ENCODE data around the gene ZBTB43.
A peak's percentile ranks its signal among the peaks of the same experiment; 100 is the strongest.
"Not testable (repeated sequence)": the region's sequence is repeated elsewhere in the genome, so short reads cannot be mapped to it uniquely, and the experiment has no call there.

Gene ZBTB43, protein sequence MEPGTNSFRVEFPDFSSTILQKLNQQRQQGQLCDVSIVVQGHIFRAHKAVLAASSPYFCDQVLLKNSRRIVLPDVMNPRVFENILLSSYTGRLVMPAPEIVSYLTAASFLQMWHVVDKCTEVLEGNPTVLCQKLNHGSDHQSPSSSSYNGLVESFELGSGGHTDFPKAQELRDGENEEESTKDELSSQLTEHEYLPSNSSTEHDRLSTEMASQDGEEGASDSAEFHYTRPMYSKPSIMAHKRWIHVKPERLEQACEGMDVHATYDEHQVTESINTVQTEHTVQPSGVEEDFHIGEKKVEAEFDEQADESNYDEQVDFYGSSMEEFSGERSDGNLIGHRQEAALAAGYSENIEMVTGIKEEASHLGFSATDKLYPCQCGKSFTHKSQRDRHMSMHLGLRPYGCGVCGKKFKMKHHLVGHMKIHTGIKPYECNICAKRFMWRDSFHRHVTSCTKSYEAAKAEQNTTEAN

DNA sequence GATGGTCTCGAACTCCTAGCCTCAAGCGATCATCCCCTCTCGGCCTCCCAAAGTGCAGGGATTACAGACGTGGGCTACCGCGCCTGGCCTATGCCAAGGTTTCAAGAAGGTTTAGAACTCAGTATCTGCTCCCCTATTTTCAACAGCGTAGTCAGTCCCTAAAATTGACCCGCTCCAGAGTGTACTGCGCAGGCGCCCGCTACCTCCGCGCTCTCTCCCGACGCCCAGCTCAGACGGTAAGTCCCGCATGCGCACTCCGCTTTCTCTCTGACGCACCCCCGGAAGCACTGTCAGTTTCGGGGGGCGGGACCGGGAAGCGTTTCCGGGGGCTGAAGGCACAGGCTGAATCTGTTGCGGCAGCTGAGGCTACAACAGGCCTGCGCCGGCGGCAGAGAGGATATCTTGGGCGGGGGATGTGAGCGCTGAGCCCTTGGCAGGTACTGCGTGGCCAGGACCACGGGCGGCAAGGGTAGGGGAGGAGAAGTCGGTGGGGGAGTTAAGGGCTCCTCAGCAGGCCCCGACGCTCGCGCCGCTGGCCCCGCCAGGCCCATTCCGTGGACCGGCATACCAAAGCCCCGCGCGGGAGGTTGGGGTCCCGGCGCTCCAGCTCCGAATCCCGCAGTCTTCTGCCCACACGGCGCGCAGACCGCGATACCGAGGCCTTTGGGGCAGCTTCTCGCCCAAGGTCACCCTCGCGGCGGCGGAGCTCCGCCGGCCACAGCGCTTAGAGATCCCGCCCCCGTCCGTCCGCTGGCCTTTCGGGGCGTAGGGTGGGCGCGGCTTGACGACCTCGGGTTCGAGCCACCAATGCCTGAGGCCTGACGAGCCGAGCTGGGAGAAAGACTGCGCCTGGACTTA lies at the start of gene ZBTB43:
Gene ZBTB43, plus strand, starts transcription at position 345 of the 858 bp plus-strand sequence. CDS start 27,470 bp downstream, outside the sequence.
- peak; percentile 83 to 98 (median 97) for DNase-seq

DNA sequence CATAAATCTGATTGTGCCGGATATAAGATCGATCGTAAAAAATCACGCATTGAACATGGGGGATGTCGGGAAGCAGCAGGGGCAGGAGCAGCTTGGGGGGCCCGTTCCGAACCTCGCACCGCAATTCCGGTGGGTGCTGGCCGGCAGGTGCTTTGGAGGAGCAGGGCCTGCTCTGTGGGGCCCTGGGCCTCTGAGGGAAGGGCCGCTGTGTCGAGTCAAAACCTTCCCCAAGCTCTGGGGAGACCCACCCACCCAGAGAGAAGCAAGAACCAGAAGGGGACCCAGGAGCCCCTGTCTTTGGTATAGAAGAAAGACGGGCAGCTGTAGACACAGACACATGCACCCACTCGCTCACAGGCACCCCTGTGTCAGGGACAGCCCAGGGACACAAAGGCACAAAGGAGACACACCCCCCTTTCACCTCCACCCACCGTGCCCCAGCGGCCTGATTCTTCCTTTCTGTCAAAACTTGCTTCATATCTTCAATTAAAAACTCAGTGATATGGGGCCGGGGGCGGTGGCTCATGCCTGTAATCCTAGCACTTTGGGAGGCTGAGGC lies 49.4 kb upstream of the ZBTB43 start:
- DNase-seq, result no peak

DNA sequence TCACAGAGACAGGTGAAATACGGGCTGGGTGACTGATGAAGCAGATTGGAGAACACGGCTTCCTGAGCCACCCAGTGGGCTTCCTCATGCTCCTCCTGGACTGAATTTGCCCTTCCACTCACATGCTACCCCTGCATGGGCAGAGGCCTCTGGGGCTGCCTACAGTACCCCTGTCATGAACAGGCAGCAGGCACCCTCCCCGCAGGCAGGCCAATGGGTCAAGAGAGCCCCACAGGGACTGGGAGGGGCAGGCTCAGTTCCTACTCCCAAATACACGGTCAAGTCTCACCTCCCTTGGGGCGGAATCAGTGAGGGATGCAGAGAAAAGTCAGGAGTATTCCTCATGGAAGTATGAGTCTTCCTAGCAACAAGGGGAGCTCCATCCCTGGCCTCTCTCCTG lies 48.6 kb upstream of the ZBTB43 start:
- DNase-seq, result no peak

DNA sequence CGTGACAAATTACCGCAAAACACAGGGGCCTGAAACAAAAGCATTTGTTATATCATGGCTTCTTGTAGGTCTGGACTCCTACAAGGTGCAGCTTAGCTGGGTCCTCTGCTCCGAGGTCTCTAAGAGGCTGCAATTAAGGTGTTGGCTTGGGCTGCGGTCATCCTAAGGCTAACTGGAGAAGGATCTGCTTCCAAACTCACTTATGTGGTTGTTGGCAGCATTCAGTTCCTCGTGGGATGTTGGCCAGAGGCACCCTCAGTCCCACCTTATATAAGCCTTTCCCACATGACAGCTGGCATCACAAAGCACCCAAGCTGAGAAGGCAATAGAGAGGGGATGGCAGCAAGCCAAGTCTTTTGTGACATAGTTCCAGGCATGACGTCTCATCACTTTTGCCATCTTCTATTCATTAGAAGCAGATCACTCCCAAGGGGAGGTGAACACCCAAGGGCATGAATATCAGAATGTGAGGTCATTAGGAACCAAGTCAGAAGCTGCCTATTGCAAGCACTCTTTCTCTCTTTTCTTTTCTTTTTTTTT lies 47.9 kb upstream of the ZBTB43 start:
- DNase-seq, result peak; percentile 0 to 89 (median 63)

DNA sequence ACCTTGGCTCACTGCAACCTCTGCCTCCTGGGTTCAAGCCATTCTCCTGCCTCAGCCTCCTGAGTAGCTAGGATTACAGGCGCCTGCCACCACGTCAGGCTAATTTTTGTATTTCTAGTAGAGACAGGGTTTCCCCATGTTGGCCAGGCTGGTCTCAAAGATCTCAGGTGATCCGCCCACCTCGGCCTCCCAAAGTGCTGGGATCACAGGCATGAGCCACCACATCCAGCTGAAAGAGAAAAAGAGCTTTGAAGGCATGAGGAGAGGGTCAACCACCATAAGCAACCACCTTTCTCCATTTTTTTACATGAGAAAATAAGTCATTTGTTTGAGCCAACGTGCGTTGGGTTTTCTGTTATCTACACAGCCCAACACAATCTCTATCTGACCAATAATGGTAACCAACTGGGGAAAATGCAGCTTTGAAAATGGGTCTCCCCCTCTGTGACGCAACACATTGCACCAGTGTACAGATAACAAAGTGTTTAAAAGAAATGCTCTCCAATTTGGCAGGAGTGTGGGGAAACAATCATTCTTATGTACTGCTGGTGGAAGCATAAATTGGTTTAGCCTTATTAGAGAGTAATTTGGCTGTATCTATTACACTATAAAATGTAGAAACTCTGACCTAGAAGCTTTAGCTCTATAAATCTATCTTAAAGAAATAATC lies 45.8 kb upstream of the ZBTB43 start:
- DNase-seq, result no peak

DNA sequence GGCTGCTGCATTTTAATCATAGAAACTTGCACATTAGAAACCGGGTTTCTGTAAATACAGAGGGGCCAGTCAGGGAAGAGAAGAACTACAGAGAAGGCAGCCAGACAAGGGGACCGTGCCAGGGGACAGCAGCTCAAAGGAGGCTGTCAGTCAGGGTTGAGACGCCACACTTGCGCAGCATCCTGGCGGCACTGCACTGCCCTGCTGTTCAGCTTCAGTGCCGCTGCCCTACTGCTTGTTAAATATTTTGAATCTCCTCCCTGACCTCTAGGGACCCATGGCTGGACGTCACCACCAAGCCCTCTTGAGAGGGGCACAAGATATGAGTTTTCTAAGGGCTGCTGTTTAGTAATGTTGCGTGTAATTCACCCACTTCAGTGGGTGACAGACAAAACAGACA lies 43.6 kb upstream of the ZBTB43 start:
- no peak for DNase-seq

DNA sequence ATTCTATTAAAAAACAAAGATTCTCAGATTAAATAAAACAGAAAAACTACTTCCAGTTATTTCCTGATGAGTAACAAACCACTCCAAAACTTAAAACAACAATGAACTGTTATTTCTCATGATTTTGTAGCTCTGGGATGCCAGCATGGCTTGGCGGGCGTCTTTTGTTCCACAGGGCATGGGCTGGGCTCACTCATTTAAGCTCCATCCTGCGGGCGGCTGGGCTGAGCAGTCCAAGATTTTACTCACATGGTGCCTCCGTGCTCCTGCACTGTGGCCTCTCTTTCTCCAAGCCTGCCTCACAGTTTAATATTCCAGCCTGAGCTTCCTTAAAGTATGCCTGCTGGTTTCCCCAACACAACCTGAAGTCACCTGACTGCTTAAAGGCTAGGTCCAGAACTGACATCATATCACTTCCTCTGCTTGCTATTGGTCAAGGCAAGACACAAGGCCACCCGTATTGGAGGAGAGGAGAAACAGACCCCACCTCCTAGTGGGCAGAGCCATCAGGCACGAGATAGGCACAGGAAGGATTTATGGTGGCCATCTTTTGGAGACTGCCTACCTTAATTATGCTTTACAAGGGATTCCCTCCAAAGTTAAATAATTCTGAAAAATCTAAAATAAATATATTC lies 41.6 kb upstream of the ZBTB43 start:
- DNase-seq, result no peak

DNA sequence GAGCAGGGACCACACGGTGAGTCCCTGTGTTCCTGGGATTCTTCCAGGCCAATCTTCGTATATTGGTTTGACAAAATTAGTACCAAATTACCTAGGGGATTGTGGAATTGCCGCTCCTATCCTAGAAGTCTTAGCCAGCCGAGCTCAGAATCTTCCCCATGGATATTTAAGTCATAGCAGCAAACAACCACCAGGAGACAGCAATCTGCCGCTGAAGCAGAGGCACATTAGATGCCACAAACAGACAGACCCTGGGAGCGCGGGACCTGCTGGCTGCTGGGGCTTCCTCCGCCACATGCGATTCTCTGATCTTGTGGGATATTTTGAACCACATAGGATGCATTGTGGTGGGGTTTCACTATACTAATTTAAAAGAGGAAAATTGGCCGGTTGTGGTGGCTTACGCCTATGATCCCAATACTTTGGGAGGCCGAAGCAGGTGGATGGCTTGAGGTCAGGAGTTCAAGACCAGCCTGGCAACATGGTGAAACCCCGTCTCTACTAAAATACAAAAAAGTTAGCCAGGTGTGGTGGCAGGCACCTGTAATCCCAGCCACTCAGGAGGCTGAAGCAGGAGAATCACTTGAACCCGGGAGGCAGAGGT lies 31.7 kb upstream of the ZBTB43 start:
- DNase-seq, result peak in 1 of 3 experiments; percentile 28

DNA sequence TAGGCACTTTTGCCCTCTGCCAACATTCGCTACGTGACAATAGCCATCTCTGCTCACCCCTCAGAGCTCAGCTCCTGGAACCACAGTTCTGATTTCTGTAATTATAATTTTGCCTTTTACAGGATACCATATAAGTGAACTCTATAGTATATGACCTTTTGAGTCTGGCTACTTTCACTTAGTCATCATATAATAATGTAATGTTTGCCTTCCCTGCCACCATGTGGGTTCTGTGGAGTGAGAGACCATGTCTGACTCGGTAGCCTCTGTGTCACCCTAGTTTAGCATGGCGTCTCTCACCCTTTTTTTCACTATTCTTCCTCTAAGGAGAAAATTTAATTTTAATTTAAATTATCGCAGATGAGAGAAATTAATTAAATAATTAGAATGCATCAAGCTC lies 28.9 kb upstream of the ZBTB43 start:
- DNase-seq, result no peak

DNA sequence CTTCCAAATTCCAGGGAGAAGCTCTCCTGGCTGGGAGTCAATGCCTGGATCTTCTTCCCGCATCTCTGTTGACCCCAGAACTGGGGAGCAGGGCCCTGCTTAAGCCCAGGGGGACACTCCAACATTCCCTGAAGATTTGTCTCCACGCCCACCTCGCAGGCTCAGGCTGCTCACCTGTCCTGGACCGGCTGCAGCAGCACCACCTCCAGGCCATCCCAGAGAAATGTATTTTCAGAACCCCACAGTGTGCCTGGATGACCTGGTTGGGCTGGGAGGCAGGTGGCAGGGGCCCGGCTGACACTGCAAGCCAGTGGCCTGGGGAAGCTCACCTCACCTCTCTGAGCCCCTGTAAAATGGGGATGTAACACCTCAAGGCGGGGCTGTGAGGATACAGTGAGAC lies 27.1 kb upstream of the ZBTB43 start:
- peak in 1 of 3 experiments; percentile 17 for DNase-seq

DNA sequence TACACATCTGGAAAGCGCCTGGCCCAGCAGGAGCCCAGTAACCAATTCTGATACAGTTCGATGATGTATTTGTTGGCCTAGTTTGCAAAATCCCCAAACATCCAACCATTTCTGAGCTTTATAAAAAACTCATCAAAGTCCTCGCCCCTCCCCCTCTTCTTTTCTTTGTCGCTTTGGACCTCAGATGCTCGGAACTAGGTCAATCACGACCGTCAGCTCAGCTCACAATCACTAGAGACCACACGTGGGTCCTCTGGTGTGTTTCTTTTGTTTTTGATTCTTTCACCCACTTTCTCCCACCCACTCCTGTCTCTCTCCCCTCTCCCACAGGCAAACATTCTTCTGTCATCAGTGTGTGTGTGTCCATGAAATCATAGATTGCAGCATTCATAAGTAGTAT lies 26.7 kb upstream of the ZBTB43 start:
- no peak for DNase-seq

DNA sequence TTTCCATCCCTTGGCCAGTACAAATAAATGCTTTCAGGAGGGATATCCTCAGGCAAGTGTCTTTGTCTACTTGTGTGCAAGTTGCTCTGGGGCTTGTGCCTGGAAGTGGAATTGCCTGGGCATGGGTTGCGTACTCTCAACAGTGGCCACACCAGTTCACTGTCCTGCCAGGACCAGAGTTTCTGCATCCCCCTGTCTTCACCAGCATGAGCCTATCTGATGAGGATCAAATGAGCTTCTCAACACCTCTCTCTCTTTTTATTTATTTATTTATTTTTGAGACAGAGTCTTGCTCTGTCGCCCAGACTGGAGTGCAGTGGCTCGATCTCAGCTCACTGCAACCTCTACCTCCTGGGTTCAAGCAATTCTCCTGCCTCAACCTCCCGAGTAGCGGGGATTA lies 26.1 kb upstream of the ZBTB43 start:
- DNase-seq, result not testable (repeated sequence)

DNA sequence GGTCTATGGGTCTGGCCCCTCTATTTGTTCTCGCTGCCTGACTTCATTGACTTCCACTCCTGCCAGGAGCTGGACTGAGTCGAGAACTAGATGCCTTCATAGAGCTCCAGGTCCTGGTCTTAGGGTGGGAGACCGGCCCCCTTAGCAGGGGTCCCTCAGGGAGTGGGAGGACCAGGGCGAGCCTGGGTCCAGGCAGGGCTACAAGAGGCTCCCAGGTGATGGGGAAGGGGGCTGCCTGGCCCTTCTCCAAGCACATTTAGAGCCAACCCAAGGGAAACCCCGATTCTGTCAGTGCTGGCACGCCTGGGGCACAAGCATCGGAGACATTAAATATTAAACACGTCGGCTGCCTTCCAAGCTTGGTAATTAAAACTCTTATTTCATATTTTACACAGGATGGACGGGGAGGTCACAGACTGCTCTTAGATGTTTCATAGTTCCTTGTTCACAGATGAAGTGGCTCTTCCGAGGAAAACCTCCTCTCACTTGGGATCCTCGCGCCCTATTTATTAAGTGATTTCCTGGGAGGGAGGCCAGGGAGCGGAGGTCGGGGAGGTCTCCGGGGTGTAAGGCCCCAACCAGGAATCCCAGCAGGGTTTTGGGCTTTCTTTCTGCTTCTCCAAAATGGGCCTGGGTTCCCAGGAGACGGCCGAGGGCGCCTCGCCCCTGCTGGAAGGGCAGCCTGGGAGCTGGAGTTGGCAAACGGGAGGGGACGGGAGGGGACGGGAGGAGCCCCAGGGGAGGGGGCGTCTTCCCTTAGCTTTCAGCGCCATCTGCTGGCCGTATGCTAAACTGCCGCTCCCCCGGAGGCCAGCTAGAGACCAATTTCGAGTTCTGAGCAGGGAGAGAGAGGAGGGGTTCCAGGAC lies 23.4 kb upstream of the ZBTB43 start:
- DNase-seq, result peak; percentile 47 to 91 (median 83)

DNA sequence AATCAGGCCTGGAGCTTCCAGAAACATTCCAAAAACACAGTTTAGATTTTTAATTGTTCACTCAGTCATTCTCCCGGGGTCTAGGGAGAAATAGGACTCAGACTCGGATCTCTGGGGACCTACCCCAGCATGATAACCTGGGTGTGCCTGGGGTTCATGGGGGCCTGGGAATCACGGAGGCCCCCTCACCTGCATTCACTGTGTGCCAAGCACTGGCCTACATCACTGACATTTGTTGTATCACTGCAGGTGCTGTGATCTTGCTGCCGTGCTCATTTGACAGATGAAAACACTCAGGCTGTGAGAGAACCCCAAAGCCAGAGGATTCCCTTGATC lies 22.8 kb upstream of the ZBTB43 start:
- no peak for DNase-seq

DNA sequence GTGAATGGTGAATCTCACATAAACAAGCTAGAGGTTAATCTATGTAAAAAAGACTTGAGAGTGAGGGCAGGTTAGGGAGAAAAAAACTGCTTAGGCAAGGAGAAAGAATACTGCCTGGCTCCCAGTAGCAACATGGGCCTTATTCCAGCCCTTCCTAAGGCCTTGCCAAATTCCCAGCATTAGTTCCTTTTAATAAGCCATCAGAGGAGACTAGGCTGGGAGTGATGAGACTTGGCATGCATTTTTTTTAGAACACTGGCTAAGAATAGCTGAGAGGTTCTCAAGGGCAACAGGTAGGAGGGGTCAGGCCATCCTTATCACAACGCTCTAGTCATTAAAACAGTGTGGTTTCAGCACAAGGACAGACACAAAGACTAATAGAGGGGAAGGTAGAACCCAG lies 20.9 kb upstream of the ZBTB43 start:
- no peak for DNase-seq

DNA sequence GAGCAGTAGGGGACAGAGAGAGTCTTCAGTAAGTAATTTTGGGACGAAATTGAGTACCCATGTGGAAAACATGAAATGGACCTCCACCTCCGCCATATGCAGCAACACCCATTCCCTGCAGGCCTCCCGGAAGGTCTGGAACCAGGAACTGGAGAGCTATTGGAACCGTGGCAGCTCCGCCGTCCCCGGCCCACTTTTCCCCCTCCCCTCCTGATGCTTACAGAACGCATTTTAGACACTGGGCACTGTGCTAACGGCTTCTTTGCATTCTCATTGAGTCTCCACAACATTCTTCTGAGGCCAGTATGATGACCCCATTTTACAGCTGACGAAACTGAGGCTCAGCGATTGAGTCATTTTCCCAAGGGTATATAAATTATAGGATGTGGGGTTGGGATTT lies 20.4 kb upstream of the ZBTB43 start:
- no peak for DNase-seq

DNA sequence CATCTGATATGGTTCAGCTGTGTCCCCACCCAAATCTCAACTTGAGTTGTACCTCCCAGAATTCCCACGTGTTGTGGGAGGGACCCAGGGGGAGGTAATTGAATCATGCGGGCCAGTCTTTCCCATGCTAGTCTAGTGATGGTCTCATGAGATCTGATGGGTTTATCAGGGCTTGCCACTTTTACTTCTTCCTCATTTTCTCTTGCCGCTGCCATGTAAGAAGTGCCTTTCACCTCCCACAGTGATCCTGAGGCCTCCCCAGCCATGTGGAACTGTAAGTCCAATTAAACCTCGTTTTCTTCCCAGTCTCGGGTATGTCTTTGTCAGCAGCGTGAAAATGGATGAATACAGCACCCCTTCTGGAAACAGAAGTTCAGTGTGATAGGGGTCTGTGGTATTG lies 20.0 kb upstream of the ZBTB43 start:
- not testable (repeated sequence) for DNase-seq

DNA sequence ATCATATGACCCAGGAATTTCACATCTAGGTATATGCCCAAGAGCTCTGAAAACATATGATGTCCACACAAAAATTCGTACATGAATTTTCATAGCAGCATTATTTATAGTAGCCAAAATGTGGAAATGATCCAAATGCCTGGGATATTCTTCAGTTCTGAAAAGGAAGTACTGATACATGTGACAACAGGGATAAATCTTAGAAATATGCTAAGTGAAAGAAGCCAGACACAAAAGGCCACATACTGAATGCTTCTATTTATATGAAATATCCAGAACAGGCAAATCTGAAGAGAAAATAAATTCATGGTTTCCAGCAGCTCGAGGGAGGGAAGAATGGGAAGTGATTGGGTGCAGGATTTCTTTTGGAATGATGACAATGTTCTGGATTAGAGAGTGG lies 16.8 kb upstream of the ZBTB43 start:
- DNase-seq, result no peak

DNA sequence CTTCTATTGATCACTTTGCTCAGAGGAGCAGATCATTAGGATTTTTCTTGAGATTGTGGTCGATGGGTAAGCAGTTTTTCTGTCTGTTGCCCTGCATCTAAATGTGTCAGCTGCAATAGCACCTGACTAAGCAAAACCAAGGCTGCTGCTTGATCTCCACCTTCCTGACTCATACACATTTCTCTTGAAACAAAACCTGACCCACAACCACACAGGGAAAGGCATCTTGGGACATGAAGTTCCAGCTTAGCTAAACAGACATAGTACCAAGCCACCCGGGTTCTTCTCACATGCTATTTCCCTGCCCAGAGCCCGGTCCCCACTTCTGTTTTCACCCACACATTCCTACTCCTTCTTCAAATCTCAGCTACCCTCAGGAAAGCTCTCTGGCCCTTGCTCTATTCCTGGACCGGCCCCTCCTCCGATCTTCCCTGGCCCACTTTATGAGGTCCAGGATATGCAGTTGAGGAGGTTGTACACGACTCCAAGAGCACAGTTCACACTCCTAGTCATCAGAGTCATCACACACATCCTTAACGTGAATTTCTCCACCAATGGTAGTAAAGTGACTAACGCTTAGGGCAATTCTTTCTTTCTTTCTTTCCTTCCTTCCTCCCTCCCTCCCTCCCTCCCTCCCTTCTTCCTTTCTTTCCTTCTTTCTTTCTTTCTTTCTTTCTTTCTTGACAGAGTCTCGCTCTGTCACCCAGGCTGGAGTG lies 16.0 kb upstream of the ZBTB43 start:
- DNase-seq, result no peak

DNA sequence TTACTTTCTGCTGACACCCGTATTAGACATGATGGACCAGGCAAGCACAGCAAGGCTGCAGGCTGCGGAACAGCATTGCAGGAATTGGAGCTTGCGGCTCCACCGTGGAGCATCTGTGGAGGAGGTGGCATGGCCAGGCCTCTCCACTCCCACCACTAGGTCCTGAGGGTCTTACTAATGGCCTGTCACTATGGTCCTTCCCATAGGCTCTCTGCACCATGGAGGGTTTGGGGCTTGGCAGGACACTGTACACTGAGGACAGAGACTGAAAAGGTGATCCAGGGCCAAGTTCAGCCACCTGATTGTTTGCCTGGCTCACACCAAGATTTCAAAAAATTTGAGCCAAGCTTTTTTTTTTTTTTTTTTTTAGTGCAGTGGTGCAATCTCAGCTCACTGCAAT lies 14.3 kb upstream of the ZBTB43 start:
- DNase-seq, result no peak

Measured in NCI-H1417 (cell line).